GM18909 (cell line): ENCODE measurements around the gene ELP4.

Experiments
- ATAC-seq: cut with Tn5 transposase; IDR thresholded peaks from one replicate; pipeline ENCODE4 v1.9.1; 2021; ENCODE audit warnings: mild to moderate bottlenecking; ENCODE audit not compliant: unreplicated experiment, poor library complexity

The ELP4 gene

DNA sequence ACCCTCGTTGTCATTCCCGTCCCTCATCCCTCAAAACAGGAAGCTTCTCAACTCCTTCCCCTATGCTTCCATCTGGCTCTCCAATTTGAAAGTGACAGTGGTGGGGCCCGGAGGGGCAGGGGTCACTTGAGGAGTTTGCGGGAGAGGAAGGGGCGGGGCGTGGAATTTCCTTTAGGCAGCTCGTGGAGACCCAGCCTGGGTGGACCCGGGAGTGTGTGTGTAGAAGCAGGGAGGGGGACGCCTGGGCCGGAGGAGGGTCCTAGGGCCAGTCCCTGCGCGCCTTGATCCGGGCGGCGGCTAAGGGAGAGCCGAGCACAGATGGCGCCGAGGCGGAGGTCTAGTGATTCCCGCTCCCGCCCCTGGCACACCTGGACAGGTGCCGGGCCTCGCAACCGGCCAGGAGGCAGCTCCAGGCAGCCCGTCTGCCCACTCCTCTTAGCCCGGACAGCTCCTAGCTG lies 309.3 kb downstream of the ELP4 start:
- no peak for ATAC-seq

DNA sequence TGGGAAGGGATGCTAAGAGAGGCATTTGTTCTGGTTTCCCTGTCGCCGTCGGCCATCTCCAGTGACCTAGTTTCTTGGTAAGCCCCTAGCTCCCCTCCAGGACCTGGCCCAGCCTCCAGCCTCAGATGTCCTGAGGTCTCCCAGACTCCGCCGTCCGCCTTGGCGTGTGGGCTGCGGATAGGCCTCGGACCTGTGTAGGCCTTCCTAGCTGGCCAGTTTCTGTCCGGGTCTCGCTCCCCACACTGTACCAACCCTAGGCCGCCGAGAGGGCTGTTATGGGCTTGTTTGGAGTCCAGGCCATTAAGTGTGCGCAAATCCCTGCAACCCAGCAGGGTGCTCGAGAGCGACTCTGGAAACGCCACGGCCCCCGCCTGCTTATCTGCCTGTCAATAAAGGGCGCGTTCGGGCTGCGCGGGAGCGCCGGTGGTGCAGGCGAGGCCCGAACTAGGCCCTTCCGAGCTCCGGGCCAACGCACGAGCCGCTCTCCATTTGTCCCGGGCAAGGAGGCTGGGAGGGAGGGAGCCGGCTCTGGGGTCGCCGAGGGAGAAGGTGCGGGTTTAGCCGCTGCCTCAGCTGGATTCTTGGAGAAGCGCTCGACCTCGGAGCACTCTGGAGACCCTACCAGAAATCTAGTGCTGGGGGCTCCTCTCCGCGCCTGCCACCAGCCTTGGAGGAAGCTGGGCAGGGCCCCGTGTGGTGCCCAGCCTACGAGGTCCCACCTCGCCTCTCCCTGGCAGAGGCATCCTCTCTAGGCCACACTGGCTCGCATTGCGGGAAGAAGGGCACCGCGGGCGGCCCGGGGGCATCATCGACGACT lies 310.3 kb downstream of the ELP4 start:
- no peak for ATAC-seq

DNA sequence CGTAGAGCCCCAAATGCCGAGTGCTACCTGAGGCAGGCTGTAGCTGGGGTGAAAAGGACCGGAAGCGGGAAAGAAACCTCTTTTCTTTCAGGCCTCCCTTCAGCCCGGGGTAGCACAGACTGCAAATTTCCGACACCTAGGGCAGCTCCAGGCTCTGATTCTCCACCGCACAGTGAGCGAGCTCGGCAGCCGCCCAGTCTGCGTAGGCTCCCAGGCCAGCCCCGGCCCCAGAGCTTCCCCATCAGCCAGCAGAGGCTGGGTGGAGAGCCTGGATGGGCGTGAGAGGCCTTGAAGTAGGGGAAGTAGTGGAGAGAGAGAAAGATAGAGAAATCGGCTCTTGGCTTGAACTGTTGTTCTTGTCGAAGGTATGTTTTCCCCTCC lies 310.9 kb downstream of the ELP4 start:
- ATAC-seq = no peak

DNA sequence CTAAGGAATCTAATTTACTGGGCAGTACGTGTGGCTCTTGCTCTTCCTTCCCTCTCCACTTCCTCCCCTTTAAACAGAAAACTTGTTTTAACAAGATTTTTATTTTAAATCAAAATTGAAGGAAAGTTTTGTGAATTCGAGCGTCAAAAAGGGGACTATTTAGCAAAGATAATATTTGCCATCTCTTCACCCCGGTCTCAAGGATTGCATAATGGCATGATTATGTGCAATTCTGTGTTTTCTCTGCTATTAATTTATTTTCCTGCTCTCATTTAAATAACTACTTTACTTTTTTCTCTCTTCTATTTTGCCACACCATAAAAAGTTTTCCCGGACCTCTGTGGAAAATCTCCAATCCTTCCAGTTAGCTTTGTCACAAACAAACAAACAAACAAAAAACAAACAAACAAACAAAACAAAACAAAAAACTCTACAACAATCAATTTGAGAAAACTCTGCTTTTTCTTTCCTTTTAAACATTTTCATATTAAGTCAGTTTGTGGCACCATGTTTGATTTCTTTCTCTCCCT lies 311.7 kb downstream of the ELP4 start:
- no peak for ATAC-seq

DNA sequence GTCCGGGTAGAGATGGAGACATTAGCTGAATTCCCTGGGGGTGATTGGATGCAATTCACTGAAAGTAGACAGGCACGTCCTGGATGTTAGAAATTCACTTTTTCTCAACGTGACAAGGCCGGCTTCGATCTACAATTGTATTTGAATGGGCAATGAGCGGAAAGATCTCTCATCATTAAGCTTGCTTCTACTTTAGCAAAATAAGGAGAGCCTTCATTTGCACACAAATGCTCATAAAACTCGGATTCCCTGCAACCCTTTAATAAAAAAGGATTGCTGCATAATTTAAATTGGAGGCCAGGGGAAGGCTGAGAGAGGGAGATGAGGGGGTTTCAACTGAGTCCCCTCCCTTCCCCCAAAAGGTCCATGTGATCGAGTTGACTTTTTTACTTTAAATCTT lies 312.2 kb downstream of the ELP4 start:
- ATAC-seq = no peak

DNA sequence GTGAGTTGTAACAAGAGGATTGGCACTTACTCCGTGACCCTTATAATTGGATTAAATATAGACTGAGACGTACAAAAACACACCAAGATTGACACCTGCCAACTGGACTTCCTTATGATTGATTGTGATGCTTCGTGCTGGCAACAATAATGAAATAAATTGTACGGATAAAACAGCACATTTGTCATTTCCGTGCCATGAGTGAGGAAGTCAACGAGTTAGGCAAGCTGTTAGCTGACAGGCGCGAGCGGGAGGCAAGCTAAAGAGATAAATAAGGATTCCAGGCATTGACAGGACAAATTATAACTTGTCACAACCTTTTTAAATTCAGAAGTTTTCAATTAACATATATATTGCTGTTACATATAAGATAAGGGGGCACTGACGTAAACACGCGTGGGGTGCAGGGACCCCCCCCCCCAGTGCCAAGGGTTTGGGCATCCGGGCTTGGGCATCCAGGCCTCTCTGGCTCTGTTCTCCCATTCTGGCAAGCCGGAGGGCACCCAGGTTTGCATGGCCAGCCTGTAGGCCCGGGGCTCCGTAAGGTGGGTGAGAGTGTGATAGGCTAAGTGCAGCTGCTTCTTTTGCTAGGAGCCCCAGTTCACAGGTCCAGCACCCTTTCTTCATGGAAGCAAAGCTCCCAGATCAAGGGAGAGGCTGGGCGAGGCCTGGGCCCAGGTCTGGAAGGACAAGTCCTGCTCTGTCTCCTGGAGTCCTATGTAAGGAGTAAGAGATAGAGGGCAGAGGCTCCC lies 312.8 kb downstream of the ELP4 start:
- ATAC-seq = no peak

DNA sequence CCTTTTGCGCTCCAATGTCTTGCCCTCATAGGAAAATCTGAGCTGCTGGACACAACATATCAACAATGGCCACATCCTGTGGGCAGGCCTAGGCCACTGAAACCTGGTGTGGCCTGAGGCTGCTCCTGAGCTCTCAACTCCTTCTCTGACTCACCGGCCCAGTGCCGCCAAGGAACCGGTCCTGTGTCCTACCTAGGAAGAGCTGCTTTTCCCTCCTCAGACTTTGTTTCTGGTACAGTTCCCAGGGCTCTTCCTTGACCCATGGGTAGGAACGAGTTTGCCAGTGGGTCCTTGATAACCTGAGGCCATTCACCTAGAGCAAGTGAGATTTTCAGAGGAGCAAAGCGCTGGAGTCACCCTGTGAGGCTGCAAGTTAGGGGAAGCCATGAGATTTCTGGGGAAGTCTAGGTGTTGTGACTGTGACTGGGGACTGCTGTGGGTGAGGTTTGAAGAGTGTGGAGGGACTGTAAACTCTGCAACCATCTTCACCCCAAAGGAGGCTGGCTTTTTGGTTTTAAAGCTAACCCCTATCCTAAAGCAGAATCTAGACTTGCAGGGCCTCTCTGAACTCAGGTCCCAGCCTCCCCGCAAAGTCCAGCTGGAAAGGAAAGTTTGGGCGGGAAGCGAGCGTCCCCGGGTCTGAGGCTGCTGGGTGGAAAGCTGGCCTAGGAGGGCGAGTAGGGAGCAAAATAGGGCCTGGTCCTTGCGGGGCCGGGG lies 313.5 kb downstream of the ELP4 start:
- ATAC-seq = no peak

DNA sequence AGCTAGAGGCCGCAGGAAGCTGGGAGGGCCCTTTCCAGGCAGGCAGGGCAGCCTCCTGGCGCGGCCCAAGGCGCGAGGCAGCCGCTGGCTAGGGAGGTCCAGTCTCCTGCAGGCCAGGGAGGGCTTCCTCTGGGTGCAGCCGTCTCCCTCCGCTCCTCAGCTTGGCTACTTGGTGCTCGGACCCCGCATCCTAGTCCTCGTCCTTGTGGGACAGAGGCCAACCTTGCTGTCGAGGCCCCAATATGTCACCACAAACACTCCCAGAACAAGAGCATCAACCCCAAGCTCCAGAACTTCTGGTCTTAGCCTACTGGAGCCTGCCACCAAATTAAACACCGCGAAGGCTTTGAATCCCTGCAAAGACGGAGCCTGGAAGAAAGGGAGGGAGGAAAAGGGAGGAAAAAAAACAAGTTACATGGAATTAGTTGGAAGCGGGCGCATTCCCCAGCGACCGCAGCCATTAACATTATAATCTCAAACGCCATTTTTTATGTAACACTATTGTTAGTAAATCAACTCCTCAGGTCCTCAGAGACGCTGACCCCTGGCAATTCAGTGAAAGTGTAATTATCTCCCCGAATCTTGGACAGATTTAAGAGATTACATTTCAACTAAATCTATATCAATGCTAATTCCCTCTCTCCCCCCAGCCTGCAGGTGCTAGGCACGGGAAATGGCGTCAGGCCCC lies 314.2 kb downstream of the ELP4 start:
- no peak for ATAC-seq

DNA sequence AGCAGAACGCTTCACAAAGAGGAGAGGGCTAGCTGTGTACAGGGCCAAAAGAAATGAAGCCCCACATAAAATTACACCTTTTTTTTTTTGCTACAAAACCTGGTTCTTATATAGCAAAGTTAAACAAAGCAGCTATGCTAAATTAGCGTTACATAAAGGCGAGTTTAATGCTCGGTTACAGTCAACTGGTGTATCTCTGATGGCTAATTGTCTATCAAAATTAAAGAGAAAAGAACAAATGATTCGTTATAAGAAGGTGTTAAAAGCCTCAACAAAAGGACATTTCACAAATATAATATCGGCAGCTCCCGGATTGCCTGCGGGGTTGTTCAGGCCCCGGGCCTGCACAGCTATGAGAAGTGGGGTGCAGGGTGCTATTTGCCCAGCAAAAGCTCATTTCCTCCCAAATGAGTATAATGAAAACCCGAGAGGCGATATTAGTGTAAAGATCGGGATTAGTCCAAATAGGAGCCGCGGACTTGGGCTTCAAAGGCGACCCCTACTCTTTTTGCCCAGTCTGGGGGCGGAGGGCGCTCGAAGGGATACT lies 314.8 kb downstream of the ELP4 start:
- no peak for ATAC-seq

DNA sequence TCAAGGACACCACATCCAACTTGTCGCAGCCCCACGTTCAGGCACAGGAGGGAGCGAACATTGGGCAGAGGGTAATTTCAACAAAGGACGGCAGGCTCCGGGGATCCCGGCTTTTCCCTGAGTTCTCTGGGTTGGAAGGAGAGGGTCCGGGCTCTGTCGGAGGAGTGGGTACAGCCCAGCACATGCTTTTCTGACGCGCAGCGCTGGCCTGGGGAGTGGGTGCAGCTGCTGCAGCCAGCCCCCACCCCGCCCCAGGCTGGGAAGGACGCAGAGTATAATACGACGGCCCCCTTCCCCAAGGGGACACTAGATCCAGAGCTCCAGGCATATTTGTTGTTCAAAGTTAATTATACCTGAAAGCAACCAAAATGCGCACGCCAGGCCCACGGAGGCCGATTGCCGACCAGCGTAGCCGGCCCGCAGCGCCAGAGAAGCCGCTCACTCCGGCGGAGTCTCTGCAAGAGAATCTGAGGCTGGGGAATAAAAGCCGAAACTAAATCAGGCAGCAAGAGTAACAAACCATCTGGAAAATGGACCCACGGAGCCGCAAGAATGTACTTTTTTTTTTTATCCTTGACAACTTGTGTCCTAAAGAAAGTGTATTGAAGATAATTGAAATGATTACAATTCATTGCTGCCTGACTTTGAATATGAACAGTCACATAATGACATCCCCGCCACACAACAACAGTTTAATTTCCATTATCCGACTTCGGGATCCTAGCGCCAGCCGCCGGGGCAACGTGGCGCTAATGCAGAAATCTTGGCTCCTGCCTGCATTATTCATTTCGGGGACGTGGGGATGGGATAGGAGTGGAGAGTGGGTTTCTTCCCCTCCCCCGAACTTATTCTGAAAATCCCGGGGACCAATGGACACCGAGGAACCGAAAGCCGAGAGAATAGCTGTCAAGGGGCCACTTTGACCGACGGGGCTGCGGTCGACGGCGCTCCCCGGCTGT lies 315.6 kb downstream of the ELP4 start:
- ATAC-seq = no peak

DNA sequence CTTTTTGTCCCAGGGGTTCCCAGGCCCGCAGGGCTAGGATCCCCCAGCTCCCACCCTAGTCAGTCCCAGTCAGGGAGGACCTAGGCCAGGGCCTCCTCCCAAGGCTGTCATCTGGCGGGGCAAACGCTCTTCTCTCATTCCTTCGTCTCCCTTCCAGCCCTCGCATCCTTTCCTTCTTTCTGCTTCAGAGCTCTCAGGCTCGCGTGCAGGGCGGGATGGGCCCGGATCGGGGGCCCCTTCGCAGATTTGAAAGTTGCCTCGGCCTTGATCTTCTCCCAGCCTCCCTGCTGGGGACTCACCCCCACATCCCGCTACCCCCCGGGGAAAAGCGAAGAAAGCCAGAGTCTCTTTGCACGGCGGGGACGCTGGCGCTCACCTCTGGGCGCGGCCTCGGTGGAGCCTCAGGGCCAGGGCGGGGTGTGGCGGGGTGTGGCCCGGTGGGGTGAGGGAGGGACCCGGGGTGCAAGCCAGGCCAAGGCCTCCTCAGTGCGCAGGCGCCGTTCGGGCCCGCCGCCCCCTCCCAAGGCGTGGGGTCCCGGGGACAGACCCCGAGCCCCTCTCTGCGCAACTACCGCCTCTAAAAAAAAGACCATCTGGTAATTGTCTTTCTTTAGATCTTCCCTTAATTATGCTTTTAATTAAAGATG lies 316.4 kb downstream of the ELP4 start:
- no peak for ATAC-seq

DNA sequence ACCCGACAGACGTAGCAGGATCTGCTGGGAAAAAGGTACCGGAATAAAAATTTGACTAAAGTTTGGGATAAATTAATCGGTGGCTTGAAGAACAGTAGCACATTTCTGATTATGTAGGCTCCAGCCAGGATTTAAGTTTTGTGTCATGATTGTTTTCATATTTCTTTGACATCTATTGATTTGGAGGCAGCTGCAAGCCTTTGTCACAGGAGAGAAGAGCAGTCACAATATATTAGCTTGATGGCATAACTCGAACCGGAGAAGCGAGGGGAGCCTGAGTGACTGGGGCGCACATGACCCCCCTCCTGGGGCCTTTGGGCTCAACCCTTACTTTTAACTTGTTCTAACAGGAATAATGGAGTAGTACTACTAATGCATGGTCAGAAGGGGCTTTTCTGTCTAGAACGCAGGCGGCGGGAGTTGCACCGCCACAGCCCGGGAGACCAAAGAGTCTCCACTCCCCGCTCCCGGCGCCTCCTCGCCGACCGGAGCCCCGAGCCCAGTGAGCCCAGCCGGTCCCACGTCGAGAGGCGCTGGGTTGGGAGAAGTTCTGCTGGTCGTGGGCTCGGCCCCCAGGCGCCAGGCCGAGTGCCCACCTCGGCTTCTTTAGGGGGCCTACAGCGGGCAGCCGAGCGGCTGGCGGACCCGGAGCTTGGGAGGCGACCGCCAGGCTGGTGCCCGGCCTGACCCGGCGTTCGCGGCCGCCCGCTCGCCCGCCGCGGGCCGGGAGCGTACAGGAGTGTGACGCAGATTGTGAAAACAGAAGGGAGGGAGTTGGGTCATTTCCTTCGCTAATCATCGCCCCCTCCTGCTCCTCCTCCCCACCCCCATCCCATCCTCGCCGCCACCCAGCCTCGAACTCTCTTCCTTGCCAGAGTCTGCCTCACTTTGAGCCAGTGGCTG lies 317.2 kb downstream of the ELP4 start:
- ATAC-seq = no peak

DNA sequence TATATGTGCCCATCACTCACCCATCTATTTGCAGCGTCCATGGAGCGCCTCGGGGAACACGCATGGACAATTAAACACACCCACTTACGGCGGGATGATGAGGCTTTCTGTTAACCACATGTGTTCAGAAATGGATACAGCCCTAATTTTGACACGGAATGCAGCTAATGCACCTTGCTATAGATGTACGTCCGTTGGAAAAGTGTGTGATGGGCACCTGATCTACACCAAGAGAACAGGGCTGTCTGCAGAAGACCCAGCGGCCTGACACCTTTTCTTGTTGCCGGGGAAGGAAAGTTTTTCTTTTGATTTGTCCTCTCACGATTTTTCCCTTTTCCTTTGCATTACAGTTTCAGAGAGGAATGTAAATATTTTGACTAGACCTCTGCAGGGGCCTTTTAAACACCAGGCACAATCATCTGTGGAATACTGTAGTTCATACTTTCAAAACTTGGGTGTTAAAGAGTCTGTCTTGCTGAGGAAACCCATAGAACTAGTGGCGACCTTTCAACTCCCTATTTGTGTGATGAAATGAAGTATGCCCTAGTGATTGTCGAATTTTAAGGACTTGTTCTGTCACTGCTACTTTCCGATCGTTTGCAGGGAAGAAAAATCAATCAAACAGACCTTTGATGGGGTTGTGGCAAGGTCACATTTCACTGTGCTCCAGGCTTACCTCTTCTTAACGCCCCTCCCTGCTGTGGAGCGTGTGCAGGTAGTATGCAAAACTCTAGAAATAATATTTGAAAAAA lies 318.1 kb downstream of the ELP4 start:
- ATAC-seq = no peak

DNA sequence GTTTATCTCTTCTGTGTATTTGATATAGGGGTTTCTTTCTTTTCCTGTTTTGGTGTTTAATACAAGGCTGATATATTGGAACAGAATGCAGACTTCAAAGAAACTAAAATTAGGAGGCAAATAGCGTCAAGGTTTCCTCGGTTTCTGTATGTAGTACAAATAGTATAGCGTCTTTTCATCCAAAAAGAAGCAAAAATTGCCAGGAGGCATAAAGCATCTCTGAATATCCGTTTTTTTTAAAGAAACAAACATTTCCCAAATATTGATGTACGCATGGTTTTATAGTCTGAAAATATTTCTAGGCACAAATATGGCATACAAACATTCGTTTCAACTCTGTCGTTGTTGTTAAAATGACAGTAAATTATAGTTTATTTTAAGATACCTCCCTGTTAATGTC lies 318.6 kb downstream of the ELP4 start:
- ATAC-seq = no peak

DNA sequence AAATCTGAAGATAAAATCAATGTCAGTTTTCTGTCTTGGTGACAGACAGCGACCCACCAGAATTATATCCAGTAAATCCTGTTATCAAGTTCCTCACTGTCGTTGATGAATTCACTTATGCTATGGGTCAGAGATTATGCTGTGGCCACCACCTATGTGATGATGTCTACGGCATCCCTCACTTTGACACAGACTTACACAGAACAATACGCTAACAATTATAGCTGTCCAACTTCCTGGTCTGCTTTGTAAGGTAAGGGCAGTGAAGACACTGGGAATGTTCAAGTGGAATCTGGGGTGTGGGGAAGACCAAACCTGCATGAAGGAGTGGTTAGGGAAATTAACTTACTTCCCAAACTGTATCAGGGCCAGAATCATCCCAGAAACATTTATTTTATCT lies 320.8 kb downstream of the ELP4 start:
- ATAC-seq = no peak

DNA sequence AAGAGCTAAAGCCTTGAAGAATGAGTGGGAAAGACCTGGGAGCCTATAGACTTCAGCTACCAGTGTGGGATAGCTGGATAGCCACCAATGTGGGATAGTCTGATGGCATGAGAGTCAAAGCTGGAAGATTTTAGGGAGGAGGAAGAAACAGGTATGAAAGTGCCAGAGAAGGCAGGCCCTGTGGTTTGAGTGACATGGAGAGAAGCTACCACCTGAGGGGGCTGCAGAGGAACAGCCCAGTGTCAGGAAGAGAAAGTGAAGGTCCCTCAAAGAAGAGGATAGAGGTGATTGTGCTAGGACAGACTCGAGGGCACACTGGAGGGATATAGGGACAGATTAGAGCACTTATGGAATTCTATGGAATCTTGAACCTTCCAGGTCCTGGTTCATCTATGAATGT lies 324.7 kb downstream of the ELP4 start:
- ATAC-seq = no peak
